ENCODE results near the gene ASXL2.

DNA sequence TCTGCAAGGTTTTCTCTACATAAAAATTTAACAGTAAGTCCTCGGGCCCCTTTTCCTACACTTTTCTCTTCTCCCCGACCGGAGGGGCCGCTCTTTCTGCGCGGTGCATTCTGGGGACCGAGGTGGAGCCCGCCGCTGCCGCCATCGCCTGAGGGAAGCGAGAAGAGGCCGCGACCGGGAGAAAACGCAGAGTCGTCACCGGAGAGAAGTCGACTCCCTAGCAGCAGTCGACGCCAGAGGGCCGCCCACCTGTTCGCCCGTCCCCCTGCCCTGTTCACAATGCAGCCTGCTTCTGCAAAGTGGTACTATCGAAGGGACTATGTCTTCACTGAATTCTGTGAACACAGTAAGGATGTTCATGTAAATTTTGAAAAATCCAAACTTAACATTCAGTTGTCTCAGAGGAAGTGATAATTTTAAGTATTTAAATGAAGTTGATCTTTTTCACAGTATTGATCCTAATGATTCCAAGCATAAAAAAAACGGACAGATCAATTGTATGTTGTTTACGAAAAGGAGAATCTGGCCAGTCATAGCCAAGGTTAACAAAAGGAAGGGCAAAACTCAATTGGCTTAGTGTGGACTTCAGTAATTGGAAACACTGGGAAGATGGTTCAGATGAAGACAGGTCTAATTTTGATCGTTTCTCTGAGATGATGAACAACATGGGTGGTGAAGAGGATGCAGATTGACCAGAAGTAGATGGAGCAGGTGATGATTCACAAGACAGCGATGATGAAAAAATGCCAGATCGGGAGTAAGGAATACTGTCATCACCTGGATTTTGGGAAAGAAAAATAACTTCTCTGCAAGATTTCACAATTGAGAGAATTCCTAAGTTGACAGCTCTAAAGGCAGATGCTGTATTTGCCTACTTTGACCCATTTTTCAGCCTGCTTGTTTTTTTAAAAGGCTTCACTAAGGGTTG lies 55.8 kb downstream of the ASXL2 start:
- TF ChIP-seq, protein P1, sequence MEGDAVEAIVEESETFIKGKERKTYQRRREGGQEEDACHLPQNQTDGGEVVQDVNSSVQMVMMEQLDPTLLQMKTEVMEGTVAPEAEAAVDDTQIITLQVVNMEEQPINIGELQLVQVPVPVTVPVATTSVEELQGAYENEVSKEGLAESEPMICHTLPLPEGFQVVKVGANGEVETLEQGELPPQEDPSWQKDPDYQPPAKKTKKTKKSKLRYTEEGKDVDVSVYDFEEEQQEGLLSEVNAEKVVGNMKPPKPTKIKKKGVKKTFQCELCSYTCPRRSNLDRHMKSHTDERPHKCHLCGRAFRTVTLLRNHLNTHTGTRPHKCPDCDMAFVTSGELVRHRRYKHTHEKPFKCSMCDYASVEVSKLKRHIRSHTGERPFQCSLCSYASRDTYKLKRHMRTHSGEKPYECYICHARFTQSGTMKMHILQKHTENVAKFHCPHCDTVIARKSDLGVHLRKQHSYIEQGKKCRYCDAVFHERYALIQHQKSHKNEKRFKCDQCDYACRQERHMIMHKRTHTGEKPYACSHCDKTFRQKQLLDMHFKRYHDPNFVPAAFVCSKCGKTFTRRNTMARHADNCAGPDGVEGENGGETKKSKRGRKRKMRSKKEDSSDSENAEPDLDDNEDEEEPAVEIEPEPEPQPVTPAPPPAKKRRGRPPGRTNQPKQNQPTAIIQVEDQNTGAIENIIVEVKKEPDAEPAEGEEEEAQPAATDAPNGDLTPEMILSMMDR (IDR thresholded peaks at IDR 0.05; ENCODE audit: insufficient read depth, low read length, poor library complexity, severe bottlenecking): no peak
- TF ChIP-seq EZH2phosphoT487 (conservative IDR thresholded peaks at IDR 0.05; ENCODE audit: low read length): no peak
